K562 (cell line): ENCODE data around the gene CLCF1. TPM values are rescaled to one million over a fixed set of nuclear protein-coding genes. Genes with fewer than 3 reads are reported as not detected.

Source experiments
- ATAC-seq: fragments of 200-7000 bp; cut with Tn5 transposase; 3 replicates; pipeline ENCODE4 v1.9.1; 2020; ENCODE audit warnings: moderate library complexity
- BruUV-seq: library from RNA; stranded (reverse); fragments of 400-500 nt; replicated peaks from 2 replicates; lab custom pipeline; 2021; lab: Mats Ljungman, UMichigan
- CTCF ChIA-PET: fragments of 300-600 bp; formaldehyde crosslinking; extraction: SDS; loops from one replicate; lab custom pipeline; 2021; ENCODE audit warnings: low intra/inter-chr PET ratio; lab: Yijun Ruan, JAX
- POLR2A ChIA-PET: fragments of 300-600, 350-650 bp; sonication (Branson Sonifier 250); formaldehyde crosslinking; extraction: SDS; loops from one replicate; lab custom pipeline; 2021; ENCODE audit warnings: antibody characterized with exemption, inconsistent platforms; lab: Yijun Ruan, JAX
- DNase-seq, 4 experiments: peaks; one replicate each; pipeline versions ENCODE4 v3.0.0 to v3.0.0-alpha.2; 2011 to 2018; ENCODE audit warnings: low spot score in 3 of 4, mixed read lengths in 3 of 4; ENCODE audit errors: extremely low read depth in 1 of 4
- FAIRE-seq: peaks from 2 replicates; lab custom pipeline; 2011; peaks lifted over from hg19 to GRCh38; lab: Jason Lieb, UNC
- H2AFZ ChIP-seq: 2 replicates; pipeline ENCODE4 v1.6.0; 2011; ENCODE audit warnings: low read depth, low read length, control low read depth, inconsistent platforms
- H3K27ac ChIP-seq: fragments of 200-600 bp; 3 replicates; pipeline ENCODE4 v1.8.0; 2011; ENCODE audit warnings: low read depth, mild to moderate bottlenecking, control low read depth, inconsistent platforms, low read length, moderate library complexity, mixed read lengths; ENCODE audit errors: extremely low read depth
- H3K27me3 ChIP-seq, 2 experiments: fragments of 300-600 bp in 1 of 2; 2 replicates in 1 of 2; 3 replicates in 1 of 2; pipeline versions ENCODE4 v1.6.0 to v1.8.0; 2011; ENCODE audit warnings: inconsistent platforms in 2 of 2, low read length in 2 of 2, mild to moderate bottlenecking in 1 of 2, mixed read lengths in 1 of 2, moderate library complexity in 1 of 2; ENCODE audit not compliant: control insufficient read depth in 2 of 2, insufficient read depth in 2 of 2
- H3K36me3 ChIP-seq: fragments of 300-600 bp; 3 replicates; pipeline ENCODE4 v1.8.0; 2011; ENCODE audit warnings: mild to moderate bottlenecking, low read length, inconsistent platforms; ENCODE audit not compliant: control insufficient read depth, insufficient read depth
- H3K4me1 ChIP-seq, 2 experiments: fragments of 200-600 bp in 1 of 2; replicated peaks in 1 of 2; 2 replicates in 1 of 2; 3 replicates in 1 of 2; pipeline versions ENCODE4 v1.5.1 to v1.8.0; 2011; ENCODE audit warnings: inconsistent platforms in 2 of 2, low read length in 2 of 2, mild to moderate bottlenecking in 1 of 2, mixed read lengths in 1 of 2, moderate library complexity in 1 of 2; ENCODE audit not compliant: control insufficient read depth in 2 of 2, insufficient read depth in 2 of 2
- H3K4me2 ChIP-seq: 2 replicates; pipeline ENCODE4 v1.6.1; 2011; ENCODE audit warnings: low read length, control low read depth, inconsistent platforms, mixed read lengths; ENCODE audit not compliant: insufficient read depth
- H3K4me3 ChIP-seq: fragments of 200-600 bp; sonication (generic), shearing (Covaris generic); 2 replicates; pipeline ENCODE4 v1.5.1; 2016; ENCODE audit warnings: control low read depth, inconsistent platforms
- H3K79me2 ChIP-seq: fragments of 200-600 bp; 3 replicates; pipeline ENCODE4 v1.8.0; 2011; ENCODE audit warnings: low read length, inconsistent platforms; ENCODE audit not compliant: control insufficient read depth, insufficient read depth
- H3K9ac ChIP-seq, 2 experiments: 2 replicates each; pipeline versions ENCODE4 v1.6.0 to v1.6.1; 2011; ENCODE audit warnings: low read depth in 2 of 2, low read length in 2 of 2, control low read depth in 1 of 2, inconsistent platforms in 1 of 2, mild to moderate bottlenecking in 1 of 2, mixed read lengths in 1 of 2; ENCODE audit not compliant: insufficient read depth in 1 of 2
- H3K9me1 ChIP-seq: one replicate; pipeline ENCODE4 v1.6.0; 2011; ENCODE audit warnings: inconsistent platforms, mild to moderate bottlenecking, low read length, moderate library complexity; ENCODE audit not compliant: control insufficient read depth, insufficient read depth
- H3K9me3 ChIP-seq: replicated peaks from 2 replicates; pipeline ENCODE4 v1.5.1; 2011; ENCODE audit warnings: low read depth, low read length, inconsistent platforms; ENCODE audit not compliant: control insufficient read depth, insufficient read depth
- H4K20me1 ChIP-seq: replicated peaks from 2 replicates; pipeline ENCODE4 v1.6.1; 2011; ENCODE audit warnings: low read length, inconsistent platforms, mixed read lengths; ENCODE audit not compliant: control insufficient read depth, insufficient read depth
- COPS2 ChIP-seq: fragments of 450-650 bp; conservative IDR thresholded peaks from 2 replicates; pipeline ENCODE4 v1.6.1; 2016; ENCODE audit warnings: mild to moderate bottlenecking, moderate library complexity
- KDM2B ChIP-seq: fragments of 250-450 bp; sonication (Bioruptor Pico); IDR thresholded peaks from 2 replicates; pipeline ENCODE4 v1.8.0; 2021; ENCODE audit warnings: mild to moderate bottlenecking, moderate library complexity
- RBM34 ChIP-seq: fragments of 200-400 bp; formaldehyde crosslinking; IDR thresholded peaks from 2 replicates; pipeline ENCODE4 v1.6.1; 2018; ENCODE audit warnings: low read length, borderline replicate concordance; ENCODE audit not compliant: insufficient read depth
- UBTF ChIP-seq, 2 experiments: IDR thresholded peaks; 2 replicates each; pipeline ENCODE4 v1.6.1; 2012; ENCODE audit warnings: improper control_type of control experiment in 2 of 2, low read depth in 2 of 2, low read length in 2 of 2, borderline replicate concordance in 1 of 2
- ZNF561 ChIP-seq: fragments of 450-650 bp; formaldehyde crosslinking; conservative IDR thresholded peaks from 2 replicates; pipeline ENCODE4 v1.4.0; 2020; ENCODE audit warnings: mild to moderate bottlenecking, moderate library complexity
- WGBS: fragments of 100-300 bp; shearing (Covaris generic); methylation state at CpG from one replicate; pipeline ENCODE4 v1.1.6; 2016; ENCODE audit warnings: low coverage, mixed read lengths; ENCODE audit not compliant: insufficient coverage; ENCODE audit errors: missing lambda C conversion rate; 5-methylcytosine and 5-hydroxymethylcytosine counted together
- in situ Hi-C: fragments of 300-500 bp; cut with MboI; formaldehyde crosslinking; loops from 4 replicates; pipeline ENCODE4 v1.15.0; 2018; ENCODE audit warnings: inconsistent platforms, mixed read lengths
- intact Hi-C: fragments of 100-400 bp; cut with micrococcal nuclease; formaldehyde crosslinking; loops from 2 replicates; pipeline ENCODE4 v1.14.2; 2022
- polyA plus RNA-seq, 8 experiments: library from polyadenylated mRNA; depleted of rRNA in 4 of 8; stranded (reverse) in 5 of 8; unstranded in 3 of 8; fragments of >200 nt; fragmentation: Nextera tagmentation in 2 of 8; fragmentation: Illumina TruSeq in 1 of 8; extraction: Ambion mirVana in 2 of 8; extraction: Trizol in 1 of 8; gene quantifications; 2 replicates each; pipeline versions ENCODE4 v1.2.1 to v1.2.3, GENCODE V29; 2011 to 2014; ENCODE audit warnings: inconsistent platforms in 1 of 8, missing spikeins in 1 of 8
- total RNA-seq, 7 experiments: library from RNA; depleted of rRNA in 6 of 7; stranded (reverse); fragments of >200 nt in 6 of 7; fragmentation: Illumina TruSeq in 2 of 7; extraction: Trizol in 2 of 7; gene quantifications; 2 replicates each; pipeline versions ENCODE4 v1.2.1 to v1.2.3, GENCODE V29; 2011 to 2021; ENCODE audit warnings: low replicate concordance in 1 of 7

CLCF1 gene
- total and polyA plus RNA-seq, 9 of the 15 experiments (the other 6 are each of a cell fraction or from before 2014, with no cell fraction given), result 0.49 to 5.8 (median 3.0) TPM

GRCh38 chr11:67408437-67409200 lies 35.2 kb upstream of the CLCF1 start (continued):
- no peak for TF ChIP-seq KDM2B (CRISPR knock-in tag)

GRCh38 chr11:67407688-67408163 lies 34.3 kb upstream of the CLCF1 start:
- intact Hi-C loops (no loop called here), in situ Hi-C loops (no loop called here)
- DNase-seq (no peak), FAIRE-seq (no peak), ATAC-seq (no peak)
- CTCF ChIA-PET, result interaction anchor here (0.6 kb wide), 1 partner anchor 9 kb away, joined by 3 read pairs; no protein-coding TSS in a partner anchor
- Histone ChIP-seq H3K4me3 (no peak overlapping the region), H3K9ac (peak overlapping the region in 1 of 2 experiments; percentile 79; a peak in 2 of 4 replicates), H3K27ac (no peak overlapping the region), H3K79me2 (no peaks in the 10 kb centered on the region), H3K4me1 (peaks cover 15 to 78% of the 10 kb centered on the region in 2 experiments), H4K20me1 (no peaks in the 10 kb centered on the region), H2AFZ (no peak overlapping the region), H3K9me3 (no peaks in the 10 kb centered on the region), H3K9me1 (no peaks in the 10 kb centered on the region), H3K27me3 (no peaks in the 10 kb centered on the region), H3K4me2 (no peak overlapping the region), H3K36me3 (no peaks in the 10 kb centered on the region)
- TF ChIP-seq ZNF561 (CRISPR knock-in tag), result no peak
- no peak for TF ChIP-seq COPS2
- no peak for TF ChIP-seq UBTF (IDR thresholded peaks at IDR 0.05; ENCODE audit: borderline replicate concordance in 1 of 2, low read depth in 2 of 2, low read length in 2 of 2)
- no peak for TF ChIP-seq RBM34
- POLR2A ChIA-PET, result interaction anchor here (0.6 to 1.6 kb wide), 6 partner anchors 9 to 120 kb away, joined by 3 to 7 read pairs (median 4); no protein-coding TSS in a partner anchor
- BruUV-seq, result no TSS peak
- WGBS, result 39% methylated on average over 8 of the region's 12 CpGs
